PC-9 (cell line): ENCODE measurements around the gene PHAF1. TPM values are rescaled to one million over a fixed set of nuclear protein-coding genes. Genes with fewer than 3 reads are reported as not detected.

Source experiments
- BruUV-seq: library from RNA; stranded (reverse); fragments of 400-500 nt; replicated peaks from 2 replicates; lab custom pipeline; 2021; lab: Mats Ljungman, UMichigan
- CTCF ChIA-PET: fragments of 300-600 bp; sonication (Branson Sonifier 250); formaldehyde crosslinking; loops from one replicate; lab custom pipeline; 2022; ENCODE audit warnings: antibody characterized with exemption; lab: Charles Lee
- POLR2A ChIA-PET: fragments of 300-600 bp; sonication (Branson Sonifier 250); formaldehyde crosslinking; loops from one replicate; lab custom pipeline; 2022; ENCODE audit warnings: antibody characterized with exemption; ENCODE audit not compliant: unreplicated experiment; lab: Charles Lee
- DNase-seq, 2 experiments: peaks; one replicate each; pipeline versions ENCODE4 v3.0.0 to v3.0.0-alpha.2; 2015 to 2022; ENCODE audit warnings: mixed read lengths in 1 of 2
- H2AFZ ChIP-seq: fragments of 200-600 bp; sonication (generic); 2 replicates; pipeline ENCODE4 v1.8.1; 2017; ENCODE audit warnings: antibody characterized with exemption
- H3F3A ChIP-seq: fragments of 200-600 bp; sonication (generic); 2 replicates; pipeline ENCODE4 v1.8.1; 2017; ENCODE audit warnings: antibody characterized with exemption, mild to moderate bottlenecking, low read depth; ENCODE audit not compliant: insufficient read depth
- H3K27ac ChIP-seq: fragments of 200-600 bp; sonication (generic); 2 replicates; pipeline ENCODE4 v1.6.1; 2016; ENCODE audit warnings: mixed run types
- H3K27me3 ChIP-seq: fragments of 200-600 bp; sonication (generic); 2 replicates; pipeline ENCODE4 v1.6.1; 2016; ENCODE audit warnings: low read depth, mixed run types; ENCODE audit not compliant: insufficient read depth
- H3K36me3 ChIP-seq: fragments of 200-600 bp; sonication (generic); 2 replicates; pipeline ENCODE4 v1.6.1; 2016; ENCODE audit warnings: low read depth, mixed run types
- H3K4me1 ChIP-seq: fragments of 200-600 bp; sonication (generic); replicated peaks from 2 replicates; pipeline ENCODE4 v1.6.1; 2016; ENCODE audit warnings: mixed run types; ENCODE audit not compliant: insufficient read depth
- H3K4me2 ChIP-seq: fragments of 200-600 bp; sonication (generic); 2 replicates; pipeline ENCODE4 v1.6.1; 2017; ENCODE audit warnings: mixed run types
- H3K4me3 ChIP-seq: fragments of 200-600 bp; sonication (generic); 2 replicates; pipeline ENCODE4 v1.6.1; 2016; ENCODE audit warnings: mixed run types
- H3K79me2 ChIP-seq: fragments of 200-600 bp; sonication (generic); 2 replicates; pipeline ENCODE4 v1.6.1; 2017; ENCODE audit warnings: low read depth, mixed run types
- H3K9me2 ChIP-seq: fragments of 200-600 bp; sonication (generic); 2 replicates; pipeline ENCODE4 v1.8.1; 2017; ENCODE audit warnings: mild to moderate bottlenecking; ENCODE audit not compliant: insufficient read depth
- H3K9me3 ChIP-seq: fragments of 200-600 bp; sonication (generic); 2 replicates; pipeline ENCODE4 v1.8.1; 2016; ENCODE audit warnings: low read depth; ENCODE audit not compliant: insufficient read depth
- H4K20me1 ChIP-seq: fragments of 200-600 bp; sonication (generic); 2 replicates; pipeline ENCODE4 v1.8.1; 2017; ENCODE audit not compliant: insufficient read depth
- CTCF ChIP-seq: fragments of 200-600 bp; sonication (generic); conservative IDR thresholded peaks from 2 replicates; pipeline ENCODE4 v1.6.1; 2017; ENCODE audit warnings: mixed run types, antibody characterized with exemption, mild to moderate bottlenecking, moderate library complexity
- EZH2 ChIP-seq: fragments of 200-600 bp; sonication (generic); IDR thresholded peaks from 2 replicates; pipeline ENCODE4 v1.8.0; 2017; ENCODE audit warnings: antibody characterized with exemption, low read depth
- intact Hi-C: fragments of 100-400 bp; cut with micrococcal nuclease; formaldehyde crosslinking; loops from one replicate; pipeline ENCODE4 v1.10.0; 2022; ENCODE audit not compliant: unreplicated experiment
- total RNA-seq: library from RNA; stranded (reverse); gene quantifications from 2 replicates; pipeline ENCODE4 v1.2.3, GENCODE V29; 2021

Gene PHAF1
- total RNA-seq, 1 experiment from 2014 or later, result 19.5 TPM

- no peaks in the 10 kb centered on the region for H3F3A ChIP-seq
- no peak for DNase-seq
- BruUV-seq, result no TSS peak
- no peaks in the 10 kb centered on the region for H3K79me2 ChIP-seq
- no peaks in the 10 kb centered on the region for H3K4me1 ChIP-seq
- H3K27me3 ChIP-seq, result no peaks in the 10 kb centered on the region
- intact Hi-C loops, result no loop called here
- ChIA-PET POLR2A (no interaction called here), CTCF (no interaction called here)
- no peak overlapping the region for H3K27ac ChIP-seq
- H3K4me3 ChIP-seq, result no peak overlapping the region
- H4K20me1 ChIP-seq, result no peaks in the 10 kb centered on the region
- TF ChIP-seq EZH2 (no peak), CTCF (no peak)
- H3K4me2 ChIP-seq, result no peak overlapping the region
- H3K9me2 ChIP-seq, result no peaks in the 10 kb centered on the region
- H2AFZ ChIP-seq, result no peak overlapping the region
- no peaks in the 10 kb centered on the region for H3K9me3 ChIP-seq
- peaks cover 13% of the 10 kb centered on the region for H3K36me3 ChIP-seq
Observed at GRCh38 chr16:67137605-67138004, 27.9 kb downstream of the PHAF1 start.

GRCh38 chr16:67141391-67141790 is 31.6 kb downstream of the PHAF1 start:
- Histone ChIP-seq H3K9me2 (no peaks in the 10 kb centered on the region), H3K36me3 (peaks cover 5% of the 10 kb centered on the region; the same call in 1 of the 2 replicates), H2AFZ (no peak overlapping the region), H3K4me3 (no peak overlapping the region), H3K27ac (no peak overlapping the region), H3F3A (no peaks in the 10 kb centered on the region), H3K4me2 (no peak overlapping the region), H3K27me3 (no peaks in the 10 kb centered on the region), H3K4me1 (no peaks in the 10 kb centered on the region), H3K79me2 (no peaks in the 10 kb centered on the region), H3K9me3 (no peaks in the 10 kb centered on the region), H4K20me1 (no peaks in the 10 kb centered on the region)
- BruUV-seq, result no TSS peak
- ChIA-PET POLR2A (no interaction called here), CTCF (no interaction called here)
- DNase-seq, result no peak
- intact Hi-C loops, result no loop called here
- TF ChIP-seq CTCF, result no peak
- no peak for TF ChIP-seq EZH2

DNA sequence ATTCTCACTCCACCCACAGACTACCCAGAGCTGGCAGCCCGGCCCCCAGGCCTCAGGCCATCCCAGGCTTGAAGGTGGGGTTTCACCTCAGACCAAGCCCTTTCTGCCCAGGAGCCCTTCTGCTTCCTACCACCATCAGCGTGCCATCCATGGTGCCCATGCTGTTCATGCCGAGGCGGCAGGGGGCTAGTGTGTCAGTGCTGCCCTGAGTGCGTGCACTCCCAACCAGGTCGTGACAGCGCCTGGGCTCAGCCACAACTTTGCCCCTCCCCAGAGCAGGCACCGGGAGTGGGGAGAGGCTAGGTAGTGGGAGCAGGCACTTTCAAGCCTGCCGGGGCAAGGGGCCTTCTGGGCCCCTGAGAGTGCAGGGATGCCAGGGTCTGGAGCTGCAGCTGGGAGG is 32.6 kb downstream of the PHAF1 start:
- POLR2A ChIA-PET, result no interaction called here
- TF ChIP-seq CTCF, result no peak
- no peak for TF ChIP-seq EZH2

More for the DNA sequence above, 32.6 kb downstream of the PHAF1 start:
- CTCF ChIA-PET, result no interaction called here
- Histone ChIP-seq H2AFZ (no peak overlapping the region), H3K9me2 (no peaks in the 10 kb centered on the region), H3K27me3 (no peaks in the 10 kb centered on the region), H3K4me2 (no peak overlapping the region), H3K9me3 (no peaks in the 10 kb centered on the region), H3K79me2 (no peaks in the 10 kb centered on the region), H3K4me1 (no peaks in the 10 kb centered on the region), H3K36me3 (peaks cover 1% of the 10 kb centered on the region; the same call in 1 of the 2 replicates), H4K20me1 (no peaks in the 10 kb centered on the region), H3K27ac (no peak overlapping the region), H3F3A (peaks cover under 1% of the 10 kb centered on the region; the same call in 1 of the 2 replicates), H3K4me3 (no peak overlapping the region)
- no TSS peak for BruUV-seq
- intact Hi-C loops, result no loop called here
- DNase-seq, result no peak
